ENCODE results near the gene LRP8. TPM values are rescaled to one million over a fixed set of nuclear protein-coding genes. Genes with fewer than 3 reads are reported as not detected.

LRP8 gene
- total and polyA plus RNA-seq, 2 experiments from 2014 or later = 2.4 to 2.7 TPM

DNA sequence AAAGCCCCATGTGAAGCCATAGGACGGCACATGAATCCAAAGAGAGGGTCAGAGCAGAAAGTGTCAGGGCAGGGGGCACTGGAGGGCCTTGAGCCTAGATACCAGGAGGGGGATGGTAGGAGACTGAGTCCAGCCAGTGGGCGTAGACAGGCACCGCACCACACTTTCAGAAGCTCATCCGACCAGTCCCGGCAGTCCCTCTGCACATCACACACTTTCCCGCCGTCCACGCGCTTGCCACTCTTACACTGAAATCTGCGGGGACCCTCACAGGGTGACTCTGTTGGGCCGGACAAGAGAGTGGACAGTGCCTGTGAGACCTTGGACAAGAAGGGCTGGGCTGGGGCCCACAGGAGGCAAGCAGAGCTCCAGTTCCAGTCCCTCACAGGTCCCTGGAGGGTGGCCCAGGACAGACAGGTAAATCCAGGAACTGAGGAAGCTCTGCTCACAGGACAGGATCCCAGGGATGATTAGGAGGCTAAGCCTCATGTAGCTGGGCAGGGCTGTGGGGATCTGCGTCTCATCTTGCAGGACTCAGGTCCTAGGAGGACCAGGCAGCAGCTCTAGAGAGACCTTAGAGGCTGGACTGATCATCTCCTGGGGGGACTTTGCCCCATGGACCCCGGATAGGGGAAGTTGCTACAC is 53.2 kb downstream of the LRP8 start:
- Histone ChIP-seq H4K20me1 (ENCODE audit: insufficient read depth, poor library complexity, severe bottlenecking) (no peaks in the 10 kb centered on the region), H3K27ac (no peak overlapping the region), H3K79me2 (no peaks in the 10 kb centered on the region), H3K4me3 (no peak overlapping the region), H3K4me1 (ENCODE audit: insufficient read depth) (no peaks in the 10 kb centered on the region), H3K27me3 (no peaks in the 10 kb centered on the region), H3K36me3 (replicated peaks; ENCODE audit: insufficient read depth, low read depth) (no peaks in the 10 kb centered on the region), H3K4me2 (no peak overlapping the region), H3K9me3 (ENCODE audit: low read depth) (no peaks in the 10 kb centered on the region), H3K9me2 (replicated peaks; ENCODE audit: insufficient read depth) (no peaks in the 10 kb centered on the region), H2AFZ (no peak overlapping the region)
- DNase-seq (ENCODE audit: low spot score) = no peak
- 94% methylated on average over 13 of the region's 13 CpGs for WGBS (ENCODE audit: low lambda C conversion rate, missing lambda C conversion rate)
- TF ChIP-seq, protein P1, sequence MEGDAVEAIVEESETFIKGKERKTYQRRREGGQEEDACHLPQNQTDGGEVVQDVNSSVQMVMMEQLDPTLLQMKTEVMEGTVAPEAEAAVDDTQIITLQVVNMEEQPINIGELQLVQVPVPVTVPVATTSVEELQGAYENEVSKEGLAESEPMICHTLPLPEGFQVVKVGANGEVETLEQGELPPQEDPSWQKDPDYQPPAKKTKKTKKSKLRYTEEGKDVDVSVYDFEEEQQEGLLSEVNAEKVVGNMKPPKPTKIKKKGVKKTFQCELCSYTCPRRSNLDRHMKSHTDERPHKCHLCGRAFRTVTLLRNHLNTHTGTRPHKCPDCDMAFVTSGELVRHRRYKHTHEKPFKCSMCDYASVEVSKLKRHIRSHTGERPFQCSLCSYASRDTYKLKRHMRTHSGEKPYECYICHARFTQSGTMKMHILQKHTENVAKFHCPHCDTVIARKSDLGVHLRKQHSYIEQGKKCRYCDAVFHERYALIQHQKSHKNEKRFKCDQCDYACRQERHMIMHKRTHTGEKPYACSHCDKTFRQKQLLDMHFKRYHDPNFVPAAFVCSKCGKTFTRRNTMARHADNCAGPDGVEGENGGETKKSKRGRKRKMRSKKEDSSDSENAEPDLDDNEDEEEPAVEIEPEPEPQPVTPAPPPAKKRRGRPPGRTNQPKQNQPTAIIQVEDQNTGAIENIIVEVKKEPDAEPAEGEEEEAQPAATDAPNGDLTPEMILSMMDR (IDR thresholded peaks at IDR 0.05; ENCODE audit: poor library complexity) = no peak
- no peak for TF ChIP-seq EZH2phosphoT487 (IDR thresholded peaks at IDR 0.05; ENCODE audit: low read depth, severe bottlenecking, unreplicated experiment)
- no peak for TF ChIP-seq EZH2 (IDR thresholded peaks at IDR 0.05; ENCODE audit: borderline replicate concordance)

DNA sequence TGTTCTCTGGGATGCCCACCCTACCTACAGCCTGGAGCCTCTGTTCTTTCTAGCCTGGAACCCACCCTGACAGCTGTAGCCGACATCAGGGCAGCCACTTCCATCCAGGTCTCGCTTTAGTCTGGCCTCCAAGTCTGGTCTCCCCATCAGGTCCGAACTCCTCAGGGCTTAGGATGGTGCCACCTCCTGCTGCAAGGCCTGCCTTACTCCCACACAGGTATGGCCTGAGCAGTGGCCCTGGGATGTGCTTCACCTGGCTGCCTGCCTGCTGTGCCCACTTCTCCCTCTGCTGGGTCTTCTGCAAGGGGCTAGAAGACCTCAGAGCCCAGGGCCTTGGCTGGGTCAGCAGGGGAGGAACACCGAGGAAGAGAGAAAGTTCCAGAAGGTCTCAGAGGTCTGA is 53.8 kb downstream of the LRP8 start:
- WGBS (ENCODE audit: low lambda C conversion rate, missing lambda C conversion rate) = 97% methylated on average over 4 of the region's 4 CpGs
- H3K4me3 ChIP-seq = no peak overlapping the region
- no peaks in the 10 kb centered on the region for H3K36me3 ChIP-seq (replicated peaks; ENCODE audit: insufficient read depth, low read depth)
- TF ChIP-seq, protein P1 (IDR thresholded peaks at IDR 0.05; ENCODE audit: poor library complexity) = no peak
- no peak for TF ChIP-seq EZH2phosphoT487 (IDR thresholded peaks at IDR 0.05; ENCODE audit: low read depth, severe bottlenecking, unreplicated experiment)
- TF ChIP-seq EZH2 (IDR thresholded peaks at IDR 0.05; ENCODE audit: borderline replicate concordance) = no peak
- no peaks in the 10 kb centered on the region for H3K27me3 ChIP-seq
- H2AFZ ChIP-seq = no peak overlapping the region
- H3K79me2 ChIP-seq = no peaks in the 10 kb centered on the region
- H3K9me3 ChIP-seq (ENCODE audit: low read depth) = no peaks in the 10 kb centered on the region
- no peak overlapping the region for H3K4me2 ChIP-seq
- no peaks in the 10 kb centered on the region for H3K4me1 ChIP-seq (ENCODE audit: insufficient read depth)
- DNase-seq (ENCODE audit: low spot score) = no peak
- no peaks in the 10 kb centered on the region for H3K9me2 ChIP-seq (replicated peaks; ENCODE audit: insufficient read depth)
- H4K20me1 ChIP-seq (ENCODE audit: insufficient read depth, poor library complexity, severe bottlenecking) = no peaks in the 10 kb centered on the region
- H3K27ac ChIP-seq = no peak overlapping the region

DNA sequence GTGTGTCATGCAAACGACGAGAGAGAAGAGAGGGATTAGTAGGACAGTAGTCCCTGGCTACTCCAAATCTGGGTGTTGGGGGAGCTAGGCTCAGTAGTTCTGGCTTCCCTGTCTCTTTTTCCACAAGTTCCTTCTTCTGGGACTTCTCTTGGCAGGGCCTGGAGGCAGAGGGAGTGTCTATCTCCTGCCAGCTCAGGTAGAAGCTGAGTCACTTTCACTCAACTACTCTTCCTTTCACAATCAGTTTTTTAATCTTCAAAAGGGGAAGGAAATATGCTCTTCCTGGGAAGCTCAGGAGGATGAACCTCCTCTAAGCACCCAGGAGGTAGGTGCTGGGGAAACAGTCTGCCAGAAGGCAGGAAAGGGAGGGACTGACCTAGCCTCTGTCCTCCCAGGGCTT is 54.3 kb downstream of the LRP8 start:
- no peaks in the 10 kb centered on the region for H3K9me3 ChIP-seq (ENCODE audit: low read depth)
- no peaks in the 10 kb centered on the region for H3K36me3 ChIP-seq (replicated peaks; ENCODE audit: insufficient read depth, low read depth)
- no peak overlapping the region for H2AFZ ChIP-seq
- WGBS (ENCODE audit: low lambda C conversion rate, missing lambda C conversion rate) = 66% methylated on average over 2 of the region's 2 CpGs
- H3K79me2 ChIP-seq = no peaks in the 10 kb centered on the region
- no peaks in the 10 kb centered on the region for H3K27me3 ChIP-seq
- no peak for TF ChIP-seq EZH2 (IDR thresholded peaks at IDR 0.05; ENCODE audit: borderline replicate concordance)
- TF ChIP-seq EZH2phosphoT487 (IDR thresholded peaks at IDR 0.05; ENCODE audit: low read depth, severe bottlenecking, unreplicated experiment) = no peak
- TF ChIP-seq, protein P1 (IDR thresholded peaks at IDR 0.05; ENCODE audit: poor library complexity) = no peak
- no peaks in the 10 kb centered on the region for H3K4me1 ChIP-seq (ENCODE audit: insufficient read depth)
- H3K27ac ChIP-seq = no peak overlapping the region
- DNase-seq (ENCODE audit: low spot score) = no peak
- H3K4me2 ChIP-seq = no peak overlapping the region
- no peaks in the 10 kb centered on the region for H3K9me2 ChIP-seq (replicated peaks; ENCODE audit: insufficient read depth)
- H4K20me1 ChIP-seq (ENCODE audit: insufficient read depth, poor library complexity, severe bottlenecking) = no peaks in the 10 kb centered on the region
- H3K4me3 ChIP-seq = no peak overlapping the region

Measured in hepatocyte (in vitro differentiated cells).